H1 (cell line): ENCODE data around the gene B3GALT6. TPM values are rescaled to one million over a fixed set of nuclear protein-coding genes. Genes with fewer than 3 reads are reported as not detected.

Source experiments
- BACH1 ChIP-seq: IDR thresholded peaks from 2 replicates; pipeline ENCODE4 v1.6.1; 2012; ENCODE audit warnings: low read length, improper control_type of control experiment
- CEBPB ChIP-seq: IDR thresholded peaks from 2 replicates; pipeline ENCODE4 v1.6.1; 2012; ENCODE audit warnings: low read depth, low read length
- HDAC2 ChIP-seq, 2 experiments: fragments of 300-600 bp in 1 of 2; sonication (generic) in 1 of 2; IDR thresholded peaks; 2 replicates each; pipeline ENCODE4 v1.6.1; 2011 to 2012; ENCODE audit warnings: low read depth in 2 of 2, low read length in 2 of 2, mild to moderate bottlenecking in 2 of 2, moderate library complexity in 2 of 2, borderline replicate concordance in 1 of 2, inconsistent platforms in 1 of 2
- MAX ChIP-seq: IDR thresholded peaks from 2 replicates; pipeline ENCODE4 v1.6.1; 2012; ENCODE audit warnings: inconsistent platforms
- SAP30 ChIP-seq: fragments of 300-600 bp; sonication (generic); IDR thresholded peaks from 2 replicates; pipeline ENCODE4 v1.7.1; 2012; ENCODE audit warnings: low read length, moderate library complexity, mild to moderate bottlenecking, inconsistent platforms; ENCODE audit not compliant: insufficient read depth, insufficient replicate concordance
- SIX5 ChIP-seq: IDR thresholded peaks from 2 replicates; pipeline ENCODE4 v1.6.1; 2011; ENCODE audit warnings: mild to moderate bottlenecking, low read depth, low read length
- TEAD4 ChIP-seq: IDR thresholded peaks from 2 replicates; pipeline ENCODE4 v1.6.1; 2012; ENCODE audit warnings: low read depth, low read length, inconsistent platforms, mixed read lengths
- polyA plus RNA-seq, 7 experiments: library from polyadenylated mRNA; depleted of rRNA in 3 of 7; stranded (reverse) in 5 of 7; unstranded in 2 of 7; fragments of >200 nt in 5 of 7; fragments of 200-250 nt in 2 of 7; gene quantifications; 1 replicate in 5 of 7; 2 replicates in 1 of 7; 4 replicates in 1 of 7; pipeline versions ENCODE4 v1.2.1 to v1.2.3, GENCODE V29; 2011 to 2013; ENCODE audit warnings: missing spikeins in 2 of 7, mixed read lengths in 2 of 7
- total RNA-seq: library from RNA; stranded (reverse); fragmentation: NEBNext Ultra II Directional; extraction: Animal tissue kit (Norgen Biotek cat#: 25700); gene quantifications from 2 replicates; pipeline ENCODE4 v1.2.1, GENCODE V29; 2021

Gene B3GALT6
- total and polyA plus RNA-seq, 2 of the 8 experiments (the other 6 are each of a cell fraction or from before 2014, with no cell fraction given) = 18.4 to 20.4 TPM

DNA sequence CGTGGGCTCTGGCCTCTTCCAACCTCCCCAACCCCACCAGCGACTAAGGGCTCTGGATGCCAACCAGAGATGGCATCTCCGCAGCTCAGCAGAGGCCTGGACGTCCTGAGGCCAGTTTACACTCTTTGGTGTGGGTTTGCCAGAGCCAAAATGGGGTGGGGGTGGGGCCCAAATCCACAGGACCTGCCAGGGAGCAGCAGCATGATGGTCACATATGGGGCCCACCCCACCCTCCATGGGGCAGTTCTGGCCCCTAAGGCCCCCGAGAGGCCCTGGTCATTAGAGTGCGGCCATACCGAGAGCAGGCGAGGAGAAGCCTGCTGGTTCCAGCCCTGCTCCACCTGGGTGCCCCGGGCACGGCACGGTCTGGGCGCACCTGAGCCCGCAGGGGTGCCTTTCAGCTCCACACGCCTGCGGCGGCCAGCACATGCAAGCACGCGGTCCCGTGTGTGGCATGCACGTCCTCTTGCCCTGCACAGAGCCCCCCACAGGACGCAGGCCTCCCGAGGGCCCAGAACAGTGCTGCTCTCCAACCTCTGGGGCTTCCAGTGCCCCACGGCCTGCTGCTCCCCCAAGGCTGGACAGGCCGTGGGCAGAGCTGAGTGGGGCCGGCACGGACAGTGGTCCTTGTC is 9.7 kb downstream of the B3GALT6 start (continued):
- TF ChIP-seq HDAC2 (IDR thresholded peaks at IDR 0.05; ENCODE audit: borderline replicate concordance in 1 of 2, low read depth in 2 of 2, low read length in 2 of 2) = no peak
- TF ChIP-seq SIX5 = no peak
- no peak for TF ChIP-seq TEAD4
- no peak for TF ChIP-seq SAP30
- TF ChIP-seq BACH1 = no peak
- no peak for TF ChIP-seq MAX
- no peak for TF ChIP-seq CEBPB
